ENCODE results near the gene ZBTB48. TPM values are rescaled to one million over a fixed set of nuclear protein-coding genes. Genes with fewer than 3 reads are reported as not detected.
A peak's percentile ranks its signal among the peaks of the same experiment; 100 is the strongest.

ZBTB48 gene
- total RNA-seq, 1 donor from 2014 or later = 9.1 TPM

GRCh38 chr1:6612641-6613360 lies 33.0 kb downstream of the ZBTB48 start:
- Histone ChIP-seq H3K27ac (peak overlapping the region; percentile 97), H3K4me1 (peaks cover 49% of the 10 kb centered on the region), H3K9me3 (no peaks in the 10 kb centered on the region), H3K36me3 (peaks cover 0 to 4% of the 10 kb centered on the region in 2 donors), H3K27me3 (no peaks in the 10 kb centered on the region), H3K4me3 (peak overlapping the region; percentile 77 to 98)
- intact Hi-C loops (cut with DNase I) = no loop called here
- DNase-seq (ENCODE audit: extremely low spot score in 2 of 2) = no peak
- TF ChIP-seq POLR2A (IDR thresholded peaks at IDR 0.05) (peak in 1 of 2 donors; percentile 24), POLR2AphosphoS5 (IDR thresholded peaks at IDR 0.05; ENCODE audit: insufficient read depth in 1 of 2, low read depth in 1 of 2) (peak; percentile 45 to 66)
- TF ChIP-seq, protein P1, sequence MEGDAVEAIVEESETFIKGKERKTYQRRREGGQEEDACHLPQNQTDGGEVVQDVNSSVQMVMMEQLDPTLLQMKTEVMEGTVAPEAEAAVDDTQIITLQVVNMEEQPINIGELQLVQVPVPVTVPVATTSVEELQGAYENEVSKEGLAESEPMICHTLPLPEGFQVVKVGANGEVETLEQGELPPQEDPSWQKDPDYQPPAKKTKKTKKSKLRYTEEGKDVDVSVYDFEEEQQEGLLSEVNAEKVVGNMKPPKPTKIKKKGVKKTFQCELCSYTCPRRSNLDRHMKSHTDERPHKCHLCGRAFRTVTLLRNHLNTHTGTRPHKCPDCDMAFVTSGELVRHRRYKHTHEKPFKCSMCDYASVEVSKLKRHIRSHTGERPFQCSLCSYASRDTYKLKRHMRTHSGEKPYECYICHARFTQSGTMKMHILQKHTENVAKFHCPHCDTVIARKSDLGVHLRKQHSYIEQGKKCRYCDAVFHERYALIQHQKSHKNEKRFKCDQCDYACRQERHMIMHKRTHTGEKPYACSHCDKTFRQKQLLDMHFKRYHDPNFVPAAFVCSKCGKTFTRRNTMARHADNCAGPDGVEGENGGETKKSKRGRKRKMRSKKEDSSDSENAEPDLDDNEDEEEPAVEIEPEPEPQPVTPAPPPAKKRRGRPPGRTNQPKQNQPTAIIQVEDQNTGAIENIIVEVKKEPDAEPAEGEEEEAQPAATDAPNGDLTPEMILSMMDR (IDR thresholded peaks at IDR 0.05) = no peak

- Histone ChIP-seq H3K27me3 (no peaks in the 10 kb centered on the region), H3K36me3 (peaks cover 0 to 9% of the 10 kb centered on the region in 2 donors), H3K4me1 (peaks cover 49% of the 10 kb centered on the region), H3K27ac (peak within 1 kb of the TSS; percentile 97), H3K4me3 (peak within 1 kb of the TSS; percentile 85 to 98), H3K9me3 (no peaks in the 10 kb centered on the region)
- DNase-seq (ENCODE audit: extremely low spot score in 2 of 2) = peak; percentile 99 to 100
- intact Hi-C loops (cut with DNase I) = no loop called here
- TF ChIP-seq POLR2AphosphoS5 (IDR thresholded peaks at IDR 0.05; ENCODE audit: insufficient read depth in 1 of 2, low read depth in 1 of 2) = peak; percentile 75 to 90
- TF ChIP-seq POLR2A (IDR thresholded peaks at IDR 0.05) = peak in 1 of 2 donors; percentile 58
- TF ChIP-seq, protein P1 (IDR thresholded peaks at IDR 0.05) = no peak
Observed at GRCh38 chr1:6613361-6614018, 33.7 kb downstream of the ZBTB48 start, which contains the start of gene PHF13. TSS of gene PHF13 (plus strand) at chr1:6613731. CDS start at chr1:6614067, 336 bp downstream.

- peaks cover 48% of the 10 kb centered on the region for H3K4me1 ChIP-seq
- intact Hi-C loops (cut with DNase I) = no loop called here
Observed at GRCh38 chr1:6614019-6614928, 34.5 kb downstream of the ZBTB48 start.

DNA sequence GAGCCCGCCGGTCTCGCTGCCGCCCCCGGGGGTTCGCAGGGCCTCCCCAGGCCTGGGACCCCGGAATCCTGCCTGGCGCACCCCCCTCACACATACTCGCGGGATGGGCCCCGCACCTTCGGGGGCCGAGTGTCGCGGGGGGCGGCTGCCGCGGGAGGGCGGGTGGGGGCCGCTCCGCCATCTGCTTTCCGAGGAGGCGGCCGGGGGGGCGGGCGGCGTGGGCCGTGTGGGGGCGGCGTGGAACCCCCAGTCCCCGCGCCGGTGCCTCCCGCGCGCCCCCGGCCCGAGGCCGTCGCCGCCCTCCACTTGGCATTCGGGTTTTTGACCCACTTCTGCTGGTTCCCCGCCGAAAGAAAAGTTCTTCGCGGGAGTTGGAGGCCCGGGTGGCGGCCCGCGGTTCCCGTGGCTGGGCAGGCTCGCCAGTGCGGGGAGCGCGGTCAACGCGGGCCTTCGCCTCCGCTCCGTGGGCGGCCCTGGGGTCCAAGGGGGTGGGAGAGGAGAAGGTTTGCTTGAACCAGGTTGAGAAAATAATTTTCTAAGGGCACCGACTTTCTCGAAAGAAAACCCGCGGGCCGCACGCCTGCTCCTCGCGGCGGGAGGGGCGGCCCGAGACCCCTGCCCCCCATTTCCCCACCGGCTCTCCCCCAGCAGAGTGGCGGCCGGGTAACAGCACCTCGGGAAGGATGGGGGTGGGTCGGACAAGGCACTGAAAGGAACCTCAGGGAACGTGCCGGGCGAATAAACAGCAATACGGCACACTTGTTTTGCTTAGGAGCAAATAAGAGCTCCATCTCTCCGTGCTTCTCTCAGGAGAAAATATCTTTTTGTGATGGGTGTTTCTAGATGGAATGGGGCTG lies 35.4 kb downstream of the ZBTB48 start:
- DNase-seq (ENCODE audit: extremely low spot score in 2 of 2) = no peak
- peaks cover 0 to 21% of the 10 kb centered on the region in 2 donors for H3K36me3 ChIP-seq
- H3K4me3 ChIP-seq = peak overlapping the region; percentile 85 to 98
- H3K9me3 ChIP-seq = no peaks in the 10 kb centered on the region
- intact Hi-C loops (cut with DNase I) = no loop called here
- TF ChIP-seq, protein P1 (IDR thresholded peaks at IDR 0.05) = no peak
- TF ChIP-seq POLR2A (IDR thresholded peaks at IDR 0.05) (no peak), POLR2AphosphoS5 (IDR thresholded peaks at IDR 0.05; ENCODE audit: insufficient read depth in 1 of 2, low read depth in 1 of 2) (no peak)
- no peaks in the 10 kb centered on the region for H3K27me3 ChIP-seq
- peak overlapping the region; percentile 97 for H3K27ac ChIP-seq
- H3K4me1 ChIP-seq = peaks cover 39% of the 10 kb centered on the region

More at GRCh38 chr1:6614019-6614928, 34.5 kb downstream of the ZBTB48 start:
- DNase-seq (ENCODE audit: extremely low spot score in 2 of 2) = no peak
- Histone ChIP-seq H3K27ac (peak overlapping the region; percentile 97), H3K9me3 (no peaks in the 10 kb centered on the region), H3K4me3 (peak overlapping the region; percentile 85 to 98), H3K36me3 (peaks cover 0 to 13% of the 10 kb centered on the region in 2 donors), H3K27me3 (no peaks in the 10 kb centered on the region)
- TF ChIP-seq POLR2A (IDR thresholded peaks at IDR 0.05) (no peak), POLR2AphosphoS5 (IDR thresholded peaks at IDR 0.05; ENCODE audit: insufficient read depth in 1 of 2, low read depth in 1 of 2) (no peak)
- TF ChIP-seq, protein P1 (IDR thresholded peaks at IDR 0.05) = no peak
